GM12874 (cell line): ENCODE results near the gene IGF1R.

Experiments
- TF ChIP-seq, protein P1 (sequence below): IDR thresholded peaks from 2 replicates; pipeline ENCODE4 v1.5.1; 2011; ENCODE audit warnings: low read depth, mild to moderate bottlenecking, control low read depth, low read length, moderate library complexity; ENCODE audit not compliant: insufficient read depth

IGF1R gene

GRCh38 chr15:98612490-98613110 lies 35.7 kb upstream of the IGF1R start:
- TF ChIP-seq, protein P1, sequence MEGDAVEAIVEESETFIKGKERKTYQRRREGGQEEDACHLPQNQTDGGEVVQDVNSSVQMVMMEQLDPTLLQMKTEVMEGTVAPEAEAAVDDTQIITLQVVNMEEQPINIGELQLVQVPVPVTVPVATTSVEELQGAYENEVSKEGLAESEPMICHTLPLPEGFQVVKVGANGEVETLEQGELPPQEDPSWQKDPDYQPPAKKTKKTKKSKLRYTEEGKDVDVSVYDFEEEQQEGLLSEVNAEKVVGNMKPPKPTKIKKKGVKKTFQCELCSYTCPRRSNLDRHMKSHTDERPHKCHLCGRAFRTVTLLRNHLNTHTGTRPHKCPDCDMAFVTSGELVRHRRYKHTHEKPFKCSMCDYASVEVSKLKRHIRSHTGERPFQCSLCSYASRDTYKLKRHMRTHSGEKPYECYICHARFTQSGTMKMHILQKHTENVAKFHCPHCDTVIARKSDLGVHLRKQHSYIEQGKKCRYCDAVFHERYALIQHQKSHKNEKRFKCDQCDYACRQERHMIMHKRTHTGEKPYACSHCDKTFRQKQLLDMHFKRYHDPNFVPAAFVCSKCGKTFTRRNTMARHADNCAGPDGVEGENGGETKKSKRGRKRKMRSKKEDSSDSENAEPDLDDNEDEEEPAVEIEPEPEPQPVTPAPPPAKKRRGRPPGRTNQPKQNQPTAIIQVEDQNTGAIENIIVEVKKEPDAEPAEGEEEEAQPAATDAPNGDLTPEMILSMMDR = no peak

DNA sequence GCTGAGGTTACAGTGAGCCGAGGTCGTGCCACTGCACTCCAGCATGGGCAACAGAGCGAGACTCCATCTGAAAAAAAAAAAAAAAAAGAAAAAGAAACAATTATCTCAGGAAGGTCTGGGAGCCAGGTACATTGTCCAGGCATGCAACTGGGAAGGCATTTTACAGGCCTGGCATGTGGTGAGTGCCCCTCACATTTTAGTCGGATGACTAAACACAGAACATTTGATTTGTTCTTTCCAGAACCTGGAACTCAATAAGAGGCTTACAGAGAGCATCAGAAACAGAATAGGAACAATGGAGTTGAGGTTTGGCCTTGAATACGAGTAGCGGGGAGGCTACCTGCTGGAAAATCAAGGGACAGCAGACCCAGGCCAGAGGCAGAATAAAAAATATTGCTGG lies 33.7 kb upstream of the IGF1R start:
- TF ChIP-seq, protein P1 = no peak

- TF ChIP-seq, protein P1 = no peak
Observed at GRCh38 chr15:98616397-98616796, 31.9 kb upstream of the IGF1R start.

DNA sequence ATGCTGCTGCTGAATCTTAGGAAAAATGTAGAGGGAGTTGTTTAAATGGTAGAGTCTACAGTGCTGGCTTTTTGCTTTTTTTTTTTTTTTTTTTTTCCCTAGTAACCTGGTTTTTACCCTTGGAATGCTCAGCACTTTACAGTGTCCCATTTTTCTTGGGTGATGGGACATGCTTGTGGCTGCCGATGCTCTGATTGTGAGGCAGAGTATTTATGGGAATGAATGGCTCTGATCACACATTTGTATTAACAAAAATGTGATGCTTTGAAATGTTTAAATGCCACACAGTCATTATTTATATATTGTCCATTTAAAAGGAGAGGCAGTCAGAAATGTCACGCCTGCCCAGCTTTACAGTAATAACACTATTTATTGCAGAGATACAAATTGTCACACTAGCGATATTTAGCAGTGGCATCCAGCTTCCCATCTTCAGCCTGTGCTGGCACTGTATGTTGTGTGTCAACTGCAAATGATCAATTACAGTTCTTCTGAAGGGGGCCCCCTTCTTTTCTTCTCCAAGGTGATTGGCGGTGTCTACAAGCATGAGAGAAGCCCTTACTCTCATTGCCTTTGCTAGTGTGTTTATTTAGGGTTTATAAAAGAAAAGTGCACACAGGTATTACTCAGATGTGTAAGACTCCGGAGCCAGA lies 30.9 kb upstream of the IGF1R start:
- TF ChIP-seq, protein P1 = no peak

- TF ChIP-seq, protein P1 = no peak
Observed at GRCh38 chr15:98620020-98620419, 28.3 kb upstream of the IGF1R start.

- TF ChIP-seq, protein P1 = no peak
Observed at GRCh38 chr15:98621021-98621420, 27.3 kb upstream of the IGF1R start.

GRCh38 chr15:98625614-98626013 lies 22.7 kb upstream of the IGF1R start:
- TF ChIP-seq, protein P1 = no peak
